Caco-2 (cell line): ENCODE results near the gene PLEKHA6. TPM values are rescaled to one million over a fixed set of nuclear protein-coding genes. Genes with fewer than 3 reads are reported as not detected.

Source experiments
- BruUV-seq: library from RNA; stranded (reverse); fragments of 400-500 nt; replicated peaks from 2 replicates; lab custom pipeline; 2021; lab: Mats Ljungman, UMichigan
- CTCF ChIA-PET: fragments of 300-600 bp; sonication (Branson Sonifier 250); formaldehyde crosslinking; loops from one replicate; lab custom pipeline; 2022; ENCODE audit warnings: antibody characterized with exemption; lab: Charles Lee
- POLR2A ChIA-PET: fragments of 300-600 bp; sonication (Branson Sonifier 250); formaldehyde crosslinking; loops from one replicate; lab custom pipeline; 2022; ENCODE audit warnings: antibody characterized with exemption; lab: Charles Lee
- DNase-seq, 2 experiments: peaks; one replicate each; pipeline versions ENCODE4 v3.0.0 to v3.0.0-alpha.2; 2020 to 2022
- H3K27me3 ChIP-seq: replicated peaks from 2 replicates; pipeline ENCODE4 v1.6.0; 2011; ENCODE audit warnings: low read length; ENCODE audit not compliant: control insufficient read depth, insufficient read depth
- H3K36me3 ChIP-seq: 2 replicates; pipeline ENCODE4 v1.5.1; 2011; ENCODE audit warnings: low read length; ENCODE audit not compliant: control insufficient read depth, insufficient read depth
- H3K4me1 ChIP-seq: fragments of 250-450 bp; sonication (Bioruptor Pico); 2 replicates; pipeline ENCODE4 v1.5.1; 2020; ENCODE audit warnings: mild to moderate bottlenecking
- H3K4me3 ChIP-seq: 2 replicates; pipeline ENCODE4 v1.5.1; 2011; ENCODE audit warnings: low read depth, mild to moderate bottlenecking, control low read depth, low read length
- H3K9me3 ChIP-seq: fragments of 250-450 bp; sonication (Bioruptor Pico); 2 replicates; pipeline ENCODE4 v1.5.1; 2020; ENCODE audit warnings: mild to moderate bottlenecking, moderate library complexity
- H3K27ac Mint-ChIP-seq: one replicate; pipeline ENCODE4 v1.8.0; 2022; ENCODE audit warnings: mixed read lengths; ENCODE audit not compliant: unreplicated experiment
- H3K27me3 Mint-ChIP-seq: one replicate; pipeline ENCODE4 v1.8.0; 2022; ENCODE audit warnings: mixed read lengths; ENCODE audit not compliant: insufficient read depth, unreplicated experiment
- H3K36me3 Mint-ChIP-seq: one replicate; pipeline ENCODE4 v1.8.0; 2022; ENCODE audit warnings: mild to moderate bottlenecking, mixed read lengths; ENCODE audit not compliant: insufficient read depth, unreplicated experiment
- H3K4me1 Mint-ChIP-seq: one replicate; pipeline ENCODE4 v1.8.0; 2022; ENCODE audit warnings: low read depth, mixed read lengths; ENCODE audit not compliant: unreplicated experiment
- H3K4me3 Mint-ChIP-seq: one replicate; pipeline ENCODE4 v1.8.0; 2022; ENCODE audit warnings: mild to moderate bottlenecking, moderate library complexity, mixed read lengths; ENCODE audit not compliant: unreplicated experiment
- H3K9me3 Mint-ChIP-seq: one replicate; pipeline ENCODE4 v1.8.0; 2022; ENCODE audit warnings: mixed read lengths; ENCODE audit not compliant: unreplicated experiment
- CTCF ChIP-seq, 2 experiments: fragments of 200-600 bp in 1 of 2; IDR thresholded peaks; 1 replicate in 1 of 2; 2 replicates in 1 of 2; pipeline versions ENCODE4 v1.5.1 to v1.8.0; 2011 to 2022; ENCODE audit warnings: antibody characterized with exemption in 1 of 2, control low read depth in 1 of 2, inconsistent platforms in 1 of 2, low read depth in 1 of 2, low read length in 1 of 2, mild to moderate bottlenecking in 1 of 2, moderate library complexity in 1 of 2; ENCODE audit not compliant: insufficient read depth in 1 of 2, severe bottlenecking in 1 of 2, unreplicated experiment in 1 of 2
- intact Hi-C: fragments of 100-400 bp; cut with micrococcal nuclease; formaldehyde crosslinking; loops from one replicate; pipeline ENCODE4 v1.10.0; 2022; ENCODE audit not compliant: unreplicated experiment
- total RNA-seq: library from RNA; stranded (reverse); gene quantifications from 2 replicates; pipeline ENCODE4 v1.2.3, GENCODE V29; 2022

PLEKHA6 gene
- total RNA-seq, 1 experiment from 2014 or later: 18.8 TPM

- H3K4me1 Mint-ChIP-seq: no peaks in the 10 kb centered on the region
- H3K4me3 Mint-ChIP-seq: no peak overlapping the region
Measured at GRCh38 chr1:204228896-204229295, 130.8 kb downstream of the PLEKHA6 start.

GRCh38 chr1:204227996-204228785 is 131.5 kb downstream of the PLEKHA6 start:
- ChIA-PET POLR2A (no interaction called here), CTCF (interaction anchor here (1.2 kb wide), 1 partner anchor 14 kb away, joined by 3 read pairs; the partner anchor contains the start of gene GOLT1A)
- no peaks in the 10 kb centered on the region for H3K36me3 Mint-ChIP-seq
- no peaks in the 10 kb centered on the region for H3K9me3 Mint-ChIP-seq
- peaks cover 2% of the 10 kb centered on the region; the same call in 1 of the 2 replicates for H3K36me3 ChIP-seq
- no peaks in the 10 kb centered on the region for H3K27me3 Mint-ChIP-seq
- DNase-seq: no peak
- 0 out of 2 replicates have a peak, but pooled peaks cover 3% of the 10 kb centered on the region for H3K4me1 ChIP-seq
- no peak overlapping the region for H3K4me3 ChIP-seq
- intact Hi-C loops: no loop called here
- H3K27me3 ChIP-seq: no peaks in the 10 kb centered on the region
- no TSS peak for BruUV-seq
- TF ChIP-seq CTCF (IDR thresholded peaks at IDR 0.05; ENCODE audit: insufficient read depth in 1 of 2, low read depth in 1 of 2, low read length in 1 of 2, severe bottlenecking in 1 of 2, unreplicated experiment in 1 of 2): no peak
- no peaks in the 10 kb centered on the region for H3K4me1 Mint-ChIP-seq
- H3K27ac Mint-ChIP-seq: no peak overlapping the region
- H3K4me3 Mint-ChIP-seq: no peak overlapping the region
- H3K9me3 ChIP-seq: no peaks in the 10 kb centered on the region

More at GRCh38 chr1:204228896-204229295, 130.8 kb downstream of the PLEKHA6 start:
- ChIA-PET CTCF (interaction anchor here (1.2 kb wide), 1 partner anchor 15 kb away, joined by 3 read pairs; the partner anchor contains the start of gene GOLT1A), POLR2A (no interaction called here)
- Histone ChIP-seq H3K9me3 (no peaks in the 10 kb centered on the region), H3K4me1 (0 out of 2 replicates have a peak, but pooled peaks cover 3% of the 10 kb centered on the region), H3K4me3 (no peak overlapping the region), H3K27me3 (no peaks in the 10 kb centered on the region), H3K36me3 (peaks cover 2% of the 10 kb centered on the region; the same call in 1 of the 2 replicates)
- Mint-ChIP-seq H3K27ac (no peak overlapping the region), H3K27me3 (no peaks in the 10 kb centered on the region), H3K36me3 (no peaks in the 10 kb centered on the region), H3K9me3 (no peaks in the 10 kb centered on the region)
- no TSS peak for BruUV-seq
- DNase-seq: no peak
- TF ChIP-seq CTCF (IDR thresholded peaks at IDR 0.05; ENCODE audit: insufficient read depth in 1 of 2, low read depth in 1 of 2, low read length in 1 of 2, severe bottlenecking in 1 of 2, unreplicated experiment in 1 of 2): no peak
- intact Hi-C loops: no loop called here

- BruUV-seq: no TSS peak
- intact Hi-C loops: no loop called here
- Mint-ChIP-seq H3K9me3 (no peaks in the 10 kb centered on the region), H3K4me3 (no peak overlapping the region), H3K27me3 (no peaks in the 10 kb centered on the region), H3K27ac (no peak overlapping the region), H3K36me3 (no peaks in the 10 kb centered on the region), H3K4me1 (no peaks in the 10 kb centered on the region)
- Histone ChIP-seq H3K36me3 (peaks cover 2% of the 10 kb centered on the region; the same call in 1 of the 2 replicates), H3K4me3 (no peak overlapping the region), H3K27me3 (no peaks in the 10 kb centered on the region), H3K4me1 (0 out of 2 replicates have a peak, but pooled peaks cover 3% of the 10 kb centered on the region), H3K9me3 (no peaks in the 10 kb centered on the region)
- no peak for TF ChIP-seq CTCF (IDR thresholded peaks at IDR 0.05; ENCODE audit: insufficient read depth in 1 of 2, low read depth in 1 of 2, low read length in 1 of 2, severe bottlenecking in 1 of 2, unreplicated experiment in 1 of 2)
- CTCF ChIA-PET: no interaction called here
- DNase-seq: no peak
- POLR2A ChIA-PET: no interaction called here
Measured at GRCh38 chr1:204227351-204227750, 132.4 kb downstream of the PLEKHA6 start.
